Measurements from ENCODE around the gene BRS3.
"Not testable (repeated sequence)": the region's sequence is repeated elsewhere in the genome, so short reads cannot be mapped to it uniquely, and the experiment has no call there.

BRS3 gene

GRCh38 chrX:136487647-136488046, at the start of gene BRS3:
Gene BRS3, plus strand, starts transcription at chrX:136487947. Its CDS starts 168 bp downstream, at chrX:136488115.
- no peak for DNase-seq

- DNase-seq = no peak
These were observed 49.6 kb upstream of the BRS3 start for GRCh38 chrX:136438192-136438591.

GRCh38 chrX:136445674-136446073, 42.1 kb upstream of the BRS3 start:
- DNase-seq = not testable (repeated sequence)

GRCh38 chrX:136446208-136446607, 41.5 kb upstream of the BRS3 start:
- DNase-seq = no peak

GRCh38 chrX:136447308-136447707, 40.4 kb upstream of the BRS3 start:
- no peak for DNase-seq

- no peak for DNase-seq
These were observed 39.8 kb upstream of the BRS3 start for GRCh38 chrX:136447968-136448367.

GRCh38 chrX:136450050-136450830, 37.5 kb upstream of the BRS3 start:
- DNase-seq = no peak

GRCh38 chrX:136452614-136453013, 35.1 kb upstream of the BRS3 start:
- DNase-seq = no peak

- DNase-seq = no peak
These were observed 34.6 kb upstream of the BRS3 start for GRCh38 chrX:136453114-136453513.

GRCh38 chrX:136453771-136454170, 34.0 kb upstream of the BRS3 start:
- DNase-seq = no peak

- no peak for DNase-seq
These were observed 31.6 kb upstream of the BRS3 start for GRCh38 chrX:136456133-136456532.

- no peak for DNase-seq
These were observed 30.3 kb upstream of the BRS3 start for GRCh38 chrX:136457303-136457917.

- DNase-seq = no peak
These were observed 23.2 kb upstream of the BRS3 start for GRCh38 chrX:136464589-136464988.

GRCh38 chrX:136467303-136467702, 20.4 kb upstream of the BRS3 start:
- DNase-seq = no peak

GRCh38 chrX:136468391-136469103, 19.2 kb upstream of the BRS3 start:
- DNase-seq = no peak

- DNase-seq = no peak
These were observed 14.1 kb upstream of the BRS3 start for GRCh38 chrX:136473663-136474062.

GRCh38 chrX:136475236-136475635, 12.5 kb upstream of the BRS3 start:
- no peak for DNase-seq

GRCh38 chrX:136476501-136476900, 11.2 kb upstream of the BRS3 start:
- DNase-seq = no peak

GRCh38 chrX:136477026-136477425, 10.7 kb upstream of the BRS3 start:
- DNase-seq = no peak

- no peak for DNase-seq
These were observed 7.4 kb upstream of the BRS3 start for GRCh38 chrX:136480383-136480782.

- DNase-seq = no peak
These were observed 959 bp downstream of the BRS3 start for GRCh38 chrX:136488706-136489105.

GRCh38 chrX:136491832-136492231, 4.1 kb downstream of the BRS3 start:
- DNase-seq = no peak

- no peak for DNase-seq
These were observed 5.3 kb downstream of the BRS3 start for GRCh38 chrX:136493011-136493410.

- DNase-seq = no peak
These were observed 7.3 kb downstream of the BRS3 start for GRCh38 chrX:136495043-136495442.

Data from fibroblast of skin of right quadriceps (primary cell).